HG03520 (cell line): ENCODE data around the gene FLAD1.
"Not testable (repeated sequence)": the region's sequence is repeated elsewhere in the genome, so short reads cannot be mapped to it uniquely, and the experiment has no call there.

ENCODE experiments used
- ATAC-seq: cut with Tn5 transposase; IDR thresholded peaks from one replicate; pipeline ENCODE4 v1.9.1; 2021; ENCODE audit warnings: mild to moderate bottlenecking, moderate library complexity; ENCODE audit not compliant: unreplicated experiment

The FLAD1 gene

GRCh38 chr1:154967331-154967950, 15.7 kb upstream of the FLAD1 start:
- no peak for ATAC-seq

- ATAC-seq, result no peak
Observed at GRCh38 chr1:154968731-154969130, 14.4 kb upstream of the FLAD1 start.

- ATAC-seq, result no peak
Observed at GRCh38 chr1:154969246-154969645, 13.9 kb upstream of the FLAD1 start.

- ATAC-seq, result no peak
Observed at GRCh38 chr1:154969860-154970452, 13.2 kb upstream of the FLAD1 start.

- no peak for ATAC-seq
Observed at GRCh38 chr1:154970631-154971340, 12.4 kb upstream of the FLAD1 start, which contains the start of gene SHC1. Gene SHC1, minus strand, starts transcription at chr1:154970747. Its CDS starts 221 bp downstream, at chr1:154970526.

GRCh38 chr1:154971341-154971998, 11.7 kb upstream of the FLAD1 start:
- no peak for ATAC-seq

GRCh38 chr1:154972213-154972516, 11.0 kb upstream of the FLAD1 start:
- no peak for ATAC-seq

- no peak for ATAC-seq
Observed at GRCh38 chr1:154972517-154973343, 10.4 kb upstream of the FLAD1 start.

- no peak for ATAC-seq
Observed at GRCh38 chr1:154973344-154974101, 9.6 kb upstream of the FLAD1 start.

- peak; percentile 70 for ATAC-seq
Observed at GRCh38 chr1:154974102-154974807, 8.9 kb upstream of the FLAD1 start, which contains the start of gene CKS1B. Gene CKS1B, plus strand, starts transcription at chr1:154974681. Its CDS starts 65 bp downstream, at chr1:154974746.

GRCh38 chr1:154974808-154975408, 8.2 kb upstream of the FLAD1 start:
- ATAC-seq, result peak; percentile 38

- no peak for ATAC-seq
Observed at GRCh38 chr1:154975409-154976059, 7.6 kb upstream of the FLAD1 start.

- ATAC-seq, result not testable (repeated sequence)
Observed at GRCh38 chr1:154977762-154978161, 5.4 kb upstream of the FLAD1 start.

GRCh38 chr1:154978360-154978759, 4.8 kb upstream of the FLAD1 start:
- ATAC-seq, result no peak

- ATAC-seq, result no peak
Observed at GRCh38 chr1:154982341-154982740, 803 bp upstream of the FLAD1 start.

- ATAC-seq, result no peak
Observed at GRCh38 chr1:154983776-154984466, 777 bp downstream of the FLAD1 start.

GRCh38 chr1:154986736-154987135, 3.6 kb downstream of the FLAD1 start:
- ATAC-seq, result not testable (repeated sequence)

GRCh38 chr1:154987326-154987725, 4.2 kb downstream of the FLAD1 start:
- ATAC-seq, result no peak
